B cell (primary cell): Measurements from ENCODE around the gene SLC2A13. TPM values are rescaled to one million over a fixed set of nuclear protein-coding genes. Genes with fewer than 3 reads are reported as not detected.

Source experiments
- ATAC-seq: fragments of 200-7000 bp; cut with Tn5 transposase; one replicate; pipeline ENCODE4 v1.10.0; 2021; ENCODE audit warnings: low read depth, mild to moderate bottlenecking, moderate number of reproducible peaks, moderate library complexity
- CTCF ChIA-PET: fragments of 350-600 bp; sonication (Branson Sonifier 250); formaldehyde crosslinking; loops from one replicate; lab custom pipeline; 2021; ENCODE audit warnings: antibody characterized with exemption, inconsistent platforms; lab: Charles Lee
- POLR2A ChIA-PET: fragments of 350-600 bp; sonication (Branson Sonifier 250); formaldehyde crosslinking; loops from one replicate; lab custom pipeline; 2021; ENCODE audit warnings: antibody characterized with exemption; lab: Charles Lee
- DNase-seq: peaks from one replicate; pipeline ENCODE4 v3.0.0; 2013
- H2AFZ ChIP-seq: 2 replicates; pipeline ENCODE4 v1.6.1; 2012; ENCODE audit warnings: mild to moderate bottlenecking, low read depth, low read length; ENCODE audit not compliant: insufficient read depth, poor library complexity, severe bottlenecking
- H3K27ac ChIP-seq, 2 donors: 1 replicate in 1 of 2; 2 replicates in 1 of 2; pipeline ENCODE4 v1.5.1; 2012 to 2013; ENCODE audit warnings: low read length in 2 of 2, mild to moderate bottlenecking in 2 of 2, moderate library complexity in 1 of 2
- H3K27me3 ChIP-seq, 4 experiments: fragments of 200-600 bp in 1 of 4; sonication (generic) in 1 of 4; replicated peaks in 1 of 4; 1 replicate in 2 of 4; 2 replicates in 2 of 4; pipeline versions ENCODE4 v1.6.1 to v1.7.0; 2013 to 2016; ENCODE audit warnings: low read length in 3 of 4, mild to moderate bottlenecking in 2 of 4, mixed read lengths in 1 of 4, moderate library complexity in 1 of 4; ENCODE audit not compliant: insufficient read depth in 4 of 4, control insufficient read depth in 3 of 4; ENCODE audit errors: control extremely low read depth in 1 of 4
- H3K36me3 ChIP-seq, 2 experiments: replicated peaks in 1 of 2; 1 replicate in 1 of 2; 2 replicates in 1 of 2; pipeline versions ENCODE4 v1.6.1 to v1.7.1; 2013; ENCODE audit warnings: low read length in 1 of 2; ENCODE audit not compliant: insufficient read depth in 2 of 2, control insufficient read depth in 1 of 2; ENCODE audit errors: control extremely low read depth in 1 of 2, extremely low read depth in 1 of 2
- H3K4me1 ChIP-seq, 2 donors: fragments of 200-600 bp in 1 of 2; sonication (generic) in 1 of 2; 1 replicate in 1 of 2; 2 replicates in 1 of 2; pipeline versions ENCODE4 v1.5.1 to v1.6.1; 2013 to 2017; ENCODE audit warnings: low read length in 2 of 2; ENCODE audit not compliant: control insufficient read depth in 2 of 2, insufficient read depth in 2 of 2
- H3K4me2 ChIP-seq: replicated peaks from 2 replicates; pipeline ENCODE3; 2012; ENCODE audit warnings: mild to moderate bottlenecking, low read depth, low read length; ENCODE audit not compliant: poor library complexity, severe bottlenecking
- H3K4me3 ChIP-seq, 5 experiments: fragments of 200-600 bp in 1 of 5; sonication (generic) in 1 of 5; 1 replicate in 3 of 5; 2 replicates in 2 of 5; pipeline versions ENCODE4 v1.5.1 to v1.7.0; 2011 to 2016; ENCODE audit warnings: low read length in 4 of 5, mild to moderate bottlenecking in 4 of 5, low read depth in 2 of 5, control low read depth in 1 of 5, moderate library complexity in 1 of 5; ENCODE audit not compliant: insufficient read depth in 1 of 5; ENCODE audit errors: control extremely low read depth in 1 of 5, extremely low read depth in 1 of 5
- H3K79me2 ChIP-seq: fragments of 200-600 bp; sonication (generic); one replicate; pipeline ENCODE4 v1.6.0; 2016; ENCODE audit warnings: low read length; ENCODE audit not compliant: control insufficient read depth, insufficient read depth
- H3K9ac ChIP-seq: fragments of 200-600 bp; sonication (generic); 2 replicates; pipeline ENCODE4 v1.6.1; 2017; ENCODE audit warnings: mild to moderate bottlenecking, low read length, moderate library complexity
- H3K9me3 ChIP-seq, 3 donors: one replicate each; pipeline versions ENCODE4 v1.6.1 to v1.7.1; 2013; ENCODE audit warnings: low read length in 2 of 3; ENCODE audit not compliant: control insufficient read depth in 2 of 3, insufficient read depth in 1 of 3; ENCODE audit errors: control extremely low read depth in 1 of 3
- H4K20me1 ChIP-seq: 2 replicates; pipeline ENCODE4 v1.6.0; 2012; ENCODE audit warnings: mild to moderate bottlenecking, low read length; ENCODE audit not compliant: insufficient read depth, control insufficient read depth, poor library complexity, severe bottlenecking
- H3K27ac Mint-ChIP-seq: one replicate; pipeline ENCODE4 v1.8.0; 2021; ENCODE audit warnings: mixed read lengths
- H3K27me3 Mint-ChIP-seq: one replicate; pipeline ENCODE4 v1.8.0; 2021; ENCODE audit warnings: mixed read lengths
- H3K4me1 Mint-ChIP-seq: one replicate; pipeline ENCODE4 v1.8.0; 2021; ENCODE audit warnings: mixed read lengths
- H3K4me3 Mint-ChIP-seq: one replicate; pipeline ENCODE4 v1.8.0; 2021; ENCODE audit warnings: mixed read lengths
- H3K9me3 Mint-ChIP-seq: one replicate; pipeline ENCODE4 v1.8.0; 2022; ENCODE audit warnings: mixed read lengths; ENCODE audit not compliant: insufficient read depth
- CTCF ChIP-seq: fragments of 200-600 bp; IDR thresholded peaks from one replicate; pipeline ENCODE4 v1.8.0; 2022; ENCODE audit warnings: antibody characterized with exemption, mild to moderate bottlenecking
- EZH2 ChIP-seq: IDR thresholded peaks from 2 replicates; pipeline ENCODE4 v1.6.1; 2012; ENCODE audit warnings: borderline replicate concordance, low read depth, mild to moderate bottlenecking, moderate library complexity, low read length; ENCODE audit not compliant: insufficient read depth, poor library complexity, severe bottlenecking
- WGBS: methylation state at CpG from one replicate; pipeline ENCODE4 v1.1.5; 2013; ENCODE audit warnings: missing lambda C conversion rate; ENCODE audit not compliant: insufficient coverage; 5-methylcytosine and 5-hydroxymethylcytosine counted together
- intact Hi-C: fragments of 100-400 bp; cut with micrococcal nuclease; formaldehyde crosslinking; loops from one replicate; pipeline ENCODE4 v1.10.0; 2022
- polyA plus RNA-seq: library from polyadenylated mRNA; depleted of rRNA; stranded (reverse); fragments of >200 nt; gene quantifications from 2 replicates; pipeline ENCODE4 v1.2.3, GENCODE V29; 2012
- total RNA-seq, 2 donors: library from RNA; stranded (reverse); fragments of 120-200 nt in 1 of 2; gene quantifications; 1 replicate in 1 of 2; 2 replicates in 1 of 2; pipeline versions ENCODE4 v1.2.3 to v1.2.4, GENCODE V29; 2013 to 2022

SLC2A13 gene
- total and polyA plus RNA-seq, 2 donors (not counting 1 experiment from before 2014, with no cell fraction given): 2.1 to 8.6 TPM

GRCh38 chr12:40020261-40020691 is 85.6 kb downstream of the SLC2A13 start:
- Histone ChIP-seq H4K20me1 (no peaks in the 10 kb centered on the region), H3K27me3 (no peaks in the 10 kb centered on the region), H3K27ac (no peak overlapping the region), H3K9me3 (no peaks in the 10 kb centered on the region), H3K4me2 (no peak overlapping the region), H3K4me3 (no peak overlapping the region), H3K36me3 (no peaks in the 10 kb centered on the region), H3K4me1 (peaks cover 0 to 4% of the 10 kb centered on the region in 2 donors), H2AFZ (no peak overlapping the region), H3K9ac (no peak overlapping the region), H3K79me2 (no peaks in the 10 kb centered on the region)
- ChIA-PET CTCF (interaction anchor here (2.4 kb wide), 1 partner anchor 9 kb away, joined by 8 read pairs; no protein-coding TSS in a partner anchor), POLR2A (no interaction called here)
- no peak overlapping the region for H3K27ac Mint-ChIP-seq
- 90% methylated on average over 2 of the region's 4 CpGs for WGBS
- no peak overlapping the region for H3K4me3 Mint-ChIP-seq
- no peaks in the 10 kb centered on the region for H3K9me3 Mint-ChIP-seq
- no peaks in the 10 kb centered on the region for H3K27me3 Mint-ChIP-seq
- TF ChIP-seq EZH2 (no peak), CTCF (no peak)
- no peak for ATAC-seq
- DNase-seq: no peak
- peaks cover 14% of the 10 kb centered on the region for H3K4me1 Mint-ChIP-seq
- intact Hi-C loops: no loop called here

- no CpG with 5 or more reads among the region's 1 CpG for WGBS
- CTCF ChIA-PET: no interaction called here
- H3K36me3 ChIP-seq: no peaks in the 10 kb centered on the region
Observed at GRCh38 chr12:40017488-40017887, 88.4 kb downstream of the SLC2A13 start.

More at GRCh38 chr12:40017488-40017887, 88.4 kb downstream of the SLC2A13 start:
- Histone ChIP-seq H3K4me1 (no peaks in the 10 kb centered on the region), H3K79me2 (no peaks in the 10 kb centered on the region), H3K4me3 (no peak overlapping the region), H2AFZ (no peak overlapping the region), H4K20me1 (no peaks in the 10 kb centered on the region), H3K27me3 (no peaks in the 10 kb centered on the region), H3K9me3 (no peaks in the 10 kb centered on the region), H3K27ac (no peak overlapping the region), H3K9ac (no peak overlapping the region), H3K4me2 (no peak overlapping the region)
- H3K4me1 Mint-ChIP-seq: peaks cover 5% of the 10 kb centered on the region
- no peak for TF ChIP-seq CTCF
- no peaks in the 10 kb centered on the region for H3K27me3 Mint-ChIP-seq
- POLR2A ChIA-PET: no interaction called here
- H3K9me3 Mint-ChIP-seq: no peaks in the 10 kb centered on the region
- ATAC-seq: no peak
- no peak overlapping the region for H3K27ac Mint-ChIP-seq
- no peak for DNase-seq
- H3K4me3 Mint-ChIP-seq: no peak overlapping the region
- intact Hi-C loops: loop anchor here (10.0 kb wide), 1 partner anchor 1693 kb away; no protein-coding TSS in a partner anchor
